Adrenal gland (tissue), 5 donors: ENCODE results near the gene SYT10.

Source experiments
- CTCF ChIP-seq, 6 experiments: fragments of 450-650 bp in 4 of 6; fragments of 200-600 bp in 2 of 6; sonication (generic) in 1 of 6; IDR thresholded peaks; 1 replicate in 5 of 6; 2 replicates in 1 of 6; pipeline versions ENCODE4 v1.5.1 to v1.8.0; 2016 to 2021; ENCODE audit warnings: antibody characterized with exemption in 6 of 6, mild to moderate bottlenecking in 2 of 6, moderate library complexity in 1 of 6
- POLR2A ChIP-seq, 2 donors: fragments of 450-650 bp; IDR thresholded peaks; one replicate each; pipeline ENCODE4 v1.6.1; 2017; ENCODE audit warnings: antibody characterized with exemption in 2 of 2, mild to moderate bottlenecking in 2 of 2, moderate library complexity in 1 of 2
- donor health status: DM: no; HTN: no; CAD: no.

- TF ChIP-seq CTCF (IDR thresholded peaks at IDR 0.05) (no peak), POLR2A (IDR thresholded peaks at IDR 0.05) (no peak)
Observed at GRCh38 chr12:33357181-33357580, 82.4 kb downstream of the SYT10 start.
